Epidermal melanocyte (primary cell): ENCODE results near the gene ATP9A.
"Not testable (repeated sequence)": the region's sequence is repeated elsewhere in the genome, so short reads cannot be mapped to it uniquely, and the experiment has no call there.

Source experiments
- DNase-seq: peaks from one replicate; pipeline ENCODE4 v3.0.0; 2011; ENCODE audit warnings: low spot score; ENCODE audit not compliant: insufficient read length

ATP9A gene

DNA sequence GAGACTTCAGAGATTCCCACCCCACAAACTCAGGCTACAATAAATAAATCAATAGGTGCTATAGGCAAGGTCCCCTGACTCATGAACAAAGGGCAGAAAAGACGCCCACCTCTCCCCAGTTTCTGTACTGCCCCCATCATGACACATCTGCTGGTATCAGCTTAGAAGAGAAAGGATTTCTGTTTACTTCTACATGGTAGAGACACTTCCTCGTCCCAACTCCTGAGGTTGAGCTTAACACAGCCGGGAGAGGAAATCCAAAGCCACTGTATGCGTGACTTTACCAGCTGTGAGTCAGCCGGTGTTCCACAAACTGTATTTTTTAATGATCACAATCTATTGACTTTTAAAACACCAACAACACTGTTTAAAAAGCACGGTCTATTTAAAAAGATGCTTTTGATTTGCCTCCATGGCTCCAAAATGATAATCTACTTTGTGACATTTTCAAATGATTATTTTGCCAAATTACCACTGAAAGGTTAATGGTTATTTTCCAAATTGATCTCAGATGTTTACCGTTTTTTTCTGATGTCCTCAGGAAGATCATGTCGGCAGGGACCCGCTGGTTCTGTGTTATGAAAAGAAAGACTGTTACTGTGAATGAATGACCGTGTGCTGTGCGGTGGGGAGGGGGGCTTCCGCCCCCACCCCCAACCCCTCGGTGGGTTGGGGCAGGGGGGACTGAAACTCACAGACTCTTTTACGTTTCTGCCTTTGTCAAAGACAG, 72.5 kb downstream of the ATP9A start:
- DNase-seq, result peak; percentile 65

DNA sequence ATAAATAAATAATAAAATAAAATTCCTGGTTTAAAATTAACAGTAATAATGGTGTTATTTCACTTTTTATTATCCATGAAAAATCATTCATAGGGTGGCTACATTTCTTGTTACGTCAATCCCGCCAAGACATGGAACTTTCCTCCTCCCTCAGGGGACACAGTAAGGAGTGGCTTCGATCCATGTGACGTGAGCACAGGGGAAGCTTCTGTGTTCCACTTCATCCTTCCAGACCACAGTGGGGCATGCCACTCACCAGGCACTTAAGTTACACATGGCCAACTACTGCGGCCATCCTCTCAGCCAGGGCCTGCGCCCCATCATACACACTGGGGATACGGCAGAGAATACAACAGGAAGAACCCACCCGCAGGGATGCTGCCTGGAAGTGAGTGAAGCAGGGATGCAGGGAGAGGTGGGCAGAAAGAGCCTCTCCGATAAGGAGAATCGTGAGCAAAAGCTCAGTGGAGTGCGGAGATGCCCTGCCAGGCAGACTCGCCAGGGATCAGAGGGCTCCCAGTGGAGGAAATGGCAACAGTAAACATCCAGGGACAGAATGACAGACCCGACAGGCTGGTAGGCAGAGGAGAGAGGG, 75.3 kb downstream of the ATP9A start:
- DNase-seq, result peak; percentile 68

DNA sequence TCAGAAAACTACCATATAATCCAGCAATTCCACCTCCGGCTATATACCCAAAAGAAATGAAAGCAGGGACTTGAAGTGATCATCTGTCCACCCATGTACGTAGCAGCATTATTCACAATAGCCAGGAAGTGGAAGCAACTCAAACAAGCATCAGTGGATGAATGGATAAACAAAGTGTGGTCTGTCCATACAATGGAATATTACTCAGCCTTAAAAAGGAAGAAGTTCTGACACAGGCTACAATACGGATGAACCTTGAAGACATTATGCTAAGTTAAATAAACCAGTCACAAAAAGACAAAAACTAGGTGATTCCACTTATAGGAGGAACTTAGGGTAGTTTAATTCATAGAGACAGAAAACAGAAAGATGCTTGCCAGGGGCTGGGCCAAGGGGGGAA, 76.5 kb downstream of the ATP9A start:
- no peak for DNase-seq

DNA sequence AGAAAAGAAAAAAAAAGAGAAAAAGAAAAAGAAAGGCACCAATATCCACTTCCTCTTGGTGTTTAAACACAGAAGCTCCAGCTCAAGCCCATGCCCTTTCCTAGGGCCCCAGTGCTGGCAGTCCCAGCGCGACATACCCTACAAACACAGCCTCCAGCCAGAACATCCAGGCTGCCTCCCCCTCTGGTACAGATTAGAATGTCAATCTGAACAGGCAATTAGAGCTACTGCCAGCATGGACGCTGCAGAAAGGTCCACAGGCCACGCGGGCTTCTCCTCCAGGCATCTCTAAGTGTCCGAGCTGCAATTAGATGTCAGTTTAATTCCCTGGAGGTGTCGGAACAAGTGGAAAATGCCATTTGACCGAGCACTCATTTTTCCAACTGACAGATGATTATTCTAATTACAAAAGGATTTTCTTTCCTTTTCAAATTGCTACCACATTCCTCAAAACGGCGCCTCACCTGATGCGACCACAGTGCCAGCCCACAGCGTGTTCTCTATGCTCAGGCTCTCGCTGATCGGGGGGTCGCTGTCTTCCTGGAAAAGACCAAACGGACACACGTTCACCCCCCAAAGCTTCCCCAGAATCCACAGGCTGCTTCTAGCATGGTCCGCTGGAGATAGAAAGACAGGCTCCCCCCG, 79.5 kb downstream of the ATP9A start:
- no peak for DNase-seq

DNA sequence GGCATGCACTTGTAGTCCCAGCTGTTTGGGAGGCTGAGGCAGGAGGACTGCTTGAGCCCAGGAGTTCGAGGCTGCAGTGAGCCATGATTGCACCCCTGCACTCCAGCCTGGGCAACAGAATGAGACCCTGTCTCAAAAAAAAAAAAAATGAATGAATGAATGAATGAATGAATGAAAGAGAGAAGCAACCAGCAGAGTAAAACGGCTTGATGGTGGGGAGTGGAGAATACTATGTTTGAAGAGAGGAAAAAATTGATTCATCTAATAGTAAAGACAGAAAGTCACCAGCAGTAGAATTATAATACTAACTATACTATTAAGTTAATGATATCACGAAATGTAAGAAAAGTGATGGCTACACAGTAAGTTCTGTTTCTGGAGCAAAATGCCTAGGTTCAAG, 80.6 kb downstream of the ATP9A start:
- DNase-seq, result no peak

DNA sequence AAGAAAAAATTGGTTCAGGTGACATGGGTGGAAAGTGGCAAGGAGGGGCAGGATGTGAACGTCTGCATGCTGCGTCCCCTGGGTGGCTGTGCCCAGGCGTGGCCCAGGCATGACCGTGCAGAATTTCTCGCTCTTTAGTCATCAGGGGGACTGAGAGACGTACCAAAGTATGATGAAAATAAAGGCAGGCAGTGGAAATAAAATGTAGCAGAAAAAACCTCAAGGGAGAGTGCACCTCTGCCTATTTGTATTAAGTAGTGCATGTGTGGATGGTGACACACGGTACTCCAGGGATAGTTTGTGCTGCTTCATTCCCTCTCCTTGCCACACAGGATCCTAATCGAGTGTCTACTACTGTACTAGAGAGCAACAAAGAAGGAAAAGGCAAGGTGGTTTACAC, 81.1 kb downstream of the ATP9A start:
- DNase-seq, result no peak

DNA sequence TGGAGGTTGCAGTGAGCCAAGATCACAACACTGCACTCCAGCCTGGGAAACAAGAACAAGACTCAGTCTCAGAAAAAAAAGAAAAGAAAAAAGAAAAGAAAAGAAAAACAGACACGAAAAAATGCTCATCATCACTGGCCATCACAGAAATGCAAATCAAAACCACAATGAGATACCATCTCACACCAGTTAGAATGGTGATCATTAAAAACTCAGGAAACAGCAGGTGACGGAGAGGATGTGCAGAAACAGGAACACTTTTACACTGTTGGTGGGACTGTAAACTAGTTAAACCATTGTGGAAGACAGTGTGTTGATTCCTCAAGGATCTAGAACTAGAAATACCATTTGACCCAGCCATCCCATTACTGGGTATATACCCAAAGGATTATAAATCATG, 82.7 kb downstream of the ATP9A start:
- not testable (repeated sequence) for DNase-seq

DNA sequence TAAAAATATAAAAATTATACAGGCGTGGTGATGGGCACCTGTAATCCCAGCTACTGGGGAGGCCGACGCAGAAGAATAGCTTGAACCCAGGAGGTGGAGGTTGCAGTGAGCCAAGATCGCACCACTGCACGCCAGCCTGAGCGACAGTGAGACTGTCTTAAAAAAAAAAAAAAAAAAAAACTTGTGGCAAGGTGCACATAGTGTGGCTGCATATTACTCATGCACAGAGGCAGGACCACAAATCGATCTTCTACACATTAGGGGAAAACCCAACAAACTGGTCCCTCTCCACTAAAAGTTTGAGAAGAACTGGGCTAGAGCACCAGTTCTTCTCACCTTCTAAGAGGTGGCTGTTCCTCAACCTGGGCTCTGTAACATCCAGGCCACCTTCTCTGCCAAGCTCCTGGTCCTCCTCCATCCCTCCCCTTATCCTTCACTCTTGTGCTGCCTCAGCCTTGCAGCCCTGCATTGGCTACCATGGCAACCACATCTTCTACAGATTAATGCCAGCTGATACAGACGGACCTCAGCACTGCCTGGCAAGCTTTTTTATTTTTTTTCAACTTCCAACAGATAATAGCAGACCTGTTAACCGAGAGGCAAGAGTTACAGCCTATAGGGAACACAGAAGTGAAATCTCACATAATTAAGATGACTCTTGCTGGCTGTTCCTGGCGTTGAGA, 88.0 kb downstream of the ATP9A start:
- no peak for DNase-seq

DNA sequence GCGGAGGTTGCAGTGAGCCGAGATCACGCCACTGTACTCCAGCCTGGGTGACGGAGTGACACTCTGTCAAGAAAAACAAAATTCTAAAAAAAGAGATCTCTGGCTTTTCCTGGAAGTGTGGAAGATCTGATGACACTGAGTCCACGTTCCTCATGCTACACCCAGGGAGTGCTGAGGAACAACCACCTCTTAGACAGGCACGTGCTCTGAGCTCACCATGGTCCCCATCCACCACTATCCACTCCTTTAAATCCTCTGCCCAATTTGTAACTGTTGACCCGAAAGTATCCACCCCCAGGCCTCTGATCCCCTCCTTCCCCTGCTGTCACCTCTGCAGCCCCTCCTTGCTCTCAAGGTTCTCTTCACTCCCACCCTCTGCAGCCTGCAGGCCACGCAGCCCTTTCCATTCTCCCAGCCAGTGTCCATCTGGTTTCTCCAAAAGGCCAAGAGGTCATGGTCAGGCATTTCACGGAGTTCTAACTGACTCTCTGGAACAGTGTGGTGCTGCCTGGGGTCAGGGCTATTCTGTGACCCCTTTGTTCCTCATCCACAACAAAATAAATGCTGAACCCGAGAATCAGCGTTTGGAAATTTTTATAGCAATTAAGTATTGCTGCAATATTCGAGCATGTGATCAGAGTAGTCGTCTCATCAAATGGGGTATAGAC, 88.8 kb downstream of the ATP9A start:
- no peak for DNase-seq

DNA sequence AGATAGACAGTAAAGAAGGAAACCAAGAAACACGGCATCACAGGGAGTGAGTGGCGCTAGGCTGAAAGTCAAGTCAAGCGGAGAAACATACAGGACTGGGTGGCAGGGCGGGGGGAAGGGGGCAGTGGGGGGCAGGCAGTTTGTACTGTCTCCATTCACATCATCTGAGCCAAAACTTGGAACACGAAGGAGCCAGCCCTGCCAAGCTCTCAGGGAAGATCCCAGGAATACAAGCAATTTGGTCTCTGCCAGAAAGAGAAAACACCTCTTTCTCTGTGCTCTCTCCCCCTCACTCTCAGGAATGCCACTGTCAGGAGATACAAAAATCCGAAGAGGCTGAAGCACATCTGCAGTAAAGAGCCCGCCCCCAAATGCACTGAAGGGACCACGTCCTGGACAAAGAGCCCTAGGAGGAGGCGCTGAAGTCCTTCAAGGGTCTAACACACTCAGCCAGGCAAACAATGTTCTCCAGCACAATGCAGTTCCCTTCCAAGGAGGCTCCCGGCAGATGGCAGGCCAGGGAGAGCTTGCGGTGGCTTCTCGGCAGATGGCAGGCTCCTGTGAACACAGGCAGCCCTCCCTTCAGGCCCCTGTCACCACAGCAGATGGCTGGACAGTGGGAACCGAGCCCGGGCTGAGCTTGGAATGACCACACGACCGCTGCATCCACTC, 90.0 kb downstream of the ATP9A start:
- peak; percentile 45 for DNase-seq

DNA sequence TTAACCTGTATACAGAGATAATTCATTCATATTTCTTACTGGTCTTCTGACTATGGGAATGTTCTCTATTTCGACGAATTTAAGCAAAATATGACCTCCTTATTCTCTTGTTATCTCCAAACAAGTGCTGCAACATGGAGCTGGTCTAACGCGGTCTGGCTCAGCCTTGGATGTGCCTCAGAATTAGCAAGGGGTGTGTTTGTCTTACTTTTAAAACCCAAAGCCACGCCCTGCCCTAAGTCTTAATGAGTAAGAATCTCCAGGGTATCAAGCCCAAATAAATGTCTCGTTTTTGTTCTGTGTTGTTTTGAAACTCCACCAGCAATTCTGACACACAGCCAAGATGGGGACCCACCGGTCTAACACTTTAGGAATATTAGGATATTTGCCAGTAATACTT, 99.2 kb downstream of the ATP9A start:
- no peak for DNase-seq

DNA sequence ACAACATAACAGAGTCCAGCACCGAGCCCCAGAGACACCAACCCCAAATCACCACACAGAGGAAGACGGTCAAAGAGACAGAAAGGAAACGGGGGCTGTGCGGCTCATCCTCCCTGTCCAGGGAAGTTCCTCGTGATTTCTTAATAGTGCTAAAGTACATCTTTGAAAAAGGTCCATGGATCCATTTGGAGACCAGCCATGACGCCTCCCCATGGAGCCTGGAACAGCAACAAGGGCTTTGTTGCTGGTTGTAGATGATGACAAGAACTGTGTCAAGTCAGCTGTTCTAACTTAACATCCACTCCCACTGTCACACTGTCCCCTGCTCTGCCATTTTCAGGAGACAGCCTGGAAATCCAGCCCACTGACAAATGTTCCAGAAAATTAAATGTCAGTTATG, 99.7 kb downstream of the ATP9A start:
- DNase-seq, result no peak

DNA sequence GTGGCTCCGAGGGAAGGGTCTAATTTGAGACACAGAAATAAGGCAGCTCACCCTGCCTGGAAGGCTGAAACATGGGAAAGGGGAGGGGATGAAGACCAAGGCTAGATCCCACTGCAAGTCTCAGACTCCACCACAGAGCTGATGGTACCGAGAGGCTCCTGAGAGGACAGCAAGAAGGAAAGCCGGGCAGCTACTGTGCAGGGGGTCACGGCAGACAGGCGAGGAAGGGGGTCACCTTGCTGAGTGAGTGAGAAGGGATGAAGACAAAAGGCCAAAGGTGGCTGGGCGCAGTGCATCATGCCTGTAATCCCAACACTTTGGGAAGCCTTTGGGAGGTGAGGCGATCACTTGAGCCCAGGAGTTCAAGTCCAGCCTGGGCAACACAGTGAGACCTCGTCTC, 100.7 kb downstream of the ATP9A start:
- no peak for DNase-seq

DNA sequence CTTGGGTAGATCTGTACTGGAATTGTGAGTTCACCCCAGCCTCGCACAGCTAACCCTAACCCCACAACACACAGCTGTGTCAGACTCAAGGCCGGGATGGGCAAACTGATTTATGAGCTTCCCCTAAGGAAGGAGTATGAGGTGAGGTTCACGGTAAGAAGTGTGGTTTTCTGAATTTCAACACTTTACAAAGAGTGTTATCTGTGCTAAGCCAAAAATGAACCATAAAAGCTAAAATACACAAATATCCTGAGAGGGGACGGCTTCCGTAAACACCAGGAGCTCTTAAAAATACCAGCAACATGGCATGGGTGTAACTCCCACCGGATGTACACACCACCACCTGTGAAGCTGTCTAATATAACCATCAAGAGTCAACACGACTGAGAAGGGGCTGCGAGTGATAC, 101.2 kb downstream of the ATP9A start:
- DNase-seq, result no peak

DNA sequence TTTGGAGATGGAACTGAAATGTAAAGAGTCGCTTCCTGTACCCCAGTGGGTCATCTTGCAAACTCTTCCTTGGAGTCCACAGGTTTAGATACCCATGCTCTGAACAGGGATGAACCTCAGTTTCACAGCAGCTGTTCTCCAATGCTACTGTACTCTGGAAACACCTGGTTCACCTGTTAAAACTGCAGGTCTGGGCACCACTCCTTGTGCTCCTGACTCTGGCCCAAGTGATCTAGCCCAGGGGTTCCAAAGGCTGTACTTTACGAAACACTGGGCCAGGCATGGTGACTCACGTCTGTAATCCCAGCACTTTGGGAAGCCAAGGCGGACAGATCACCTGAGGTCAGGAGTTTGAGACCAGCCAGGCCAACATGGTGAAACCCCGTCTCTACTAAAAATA, 102.1 kb downstream of the ATP9A start:
- DNase-seq, result no peak

DNA sequence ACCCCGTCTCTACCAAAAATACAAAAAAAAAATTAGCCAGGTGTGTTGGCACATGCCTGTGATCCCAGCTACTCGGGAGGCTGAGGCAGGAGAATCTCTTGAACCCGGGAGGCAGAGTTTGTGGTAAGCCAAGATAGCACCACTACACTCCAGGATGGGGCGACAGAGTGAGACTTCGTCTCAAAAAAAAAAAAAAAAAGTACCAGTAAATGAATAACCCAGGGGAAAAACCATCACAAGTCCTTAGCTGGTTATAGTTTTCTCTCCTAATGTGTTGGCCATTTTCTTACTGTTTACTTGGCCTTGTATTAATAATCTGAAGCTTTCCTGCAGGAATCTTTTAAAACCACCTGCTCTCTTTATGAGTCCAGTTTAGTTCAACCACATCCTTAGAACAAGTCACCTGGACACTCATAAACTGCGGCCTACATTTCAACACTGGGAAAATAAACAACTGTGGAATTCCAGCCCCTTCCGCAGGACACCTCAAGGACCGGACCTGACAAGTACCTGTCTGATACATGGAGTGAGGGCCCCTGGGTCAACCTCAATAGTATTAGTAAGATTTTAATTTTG, 102.6 kb downstream of the ATP9A start:
- DNase-seq, result no peak

DNA sequence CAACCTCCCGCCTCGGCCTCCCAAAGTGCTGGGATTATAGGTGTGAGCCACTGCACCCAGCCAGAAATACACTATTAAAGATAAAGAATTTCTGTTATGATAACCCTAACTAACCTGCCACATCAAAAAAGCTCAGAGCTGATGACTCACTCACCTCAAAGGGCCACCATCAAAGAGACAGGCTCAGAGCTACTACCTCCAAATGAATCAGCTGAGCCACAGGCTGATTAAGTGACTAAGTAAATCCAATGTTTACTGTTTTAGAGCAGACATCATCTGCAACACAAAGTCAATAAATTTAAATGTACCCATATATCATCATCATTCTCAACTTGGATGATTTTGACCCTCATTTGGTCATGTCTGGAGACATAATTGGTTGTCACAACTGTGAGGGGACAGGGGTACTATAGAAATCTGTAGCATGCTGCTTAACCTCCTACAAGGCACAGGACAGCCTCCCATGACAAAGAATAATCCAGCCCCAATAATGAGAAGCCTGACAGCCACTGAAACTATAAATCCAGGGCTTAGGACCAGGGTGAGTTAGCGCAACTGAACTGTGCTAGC, 106.5 kb downstream of the ATP9A start:
- DNase-seq, result no peak

DNA sequence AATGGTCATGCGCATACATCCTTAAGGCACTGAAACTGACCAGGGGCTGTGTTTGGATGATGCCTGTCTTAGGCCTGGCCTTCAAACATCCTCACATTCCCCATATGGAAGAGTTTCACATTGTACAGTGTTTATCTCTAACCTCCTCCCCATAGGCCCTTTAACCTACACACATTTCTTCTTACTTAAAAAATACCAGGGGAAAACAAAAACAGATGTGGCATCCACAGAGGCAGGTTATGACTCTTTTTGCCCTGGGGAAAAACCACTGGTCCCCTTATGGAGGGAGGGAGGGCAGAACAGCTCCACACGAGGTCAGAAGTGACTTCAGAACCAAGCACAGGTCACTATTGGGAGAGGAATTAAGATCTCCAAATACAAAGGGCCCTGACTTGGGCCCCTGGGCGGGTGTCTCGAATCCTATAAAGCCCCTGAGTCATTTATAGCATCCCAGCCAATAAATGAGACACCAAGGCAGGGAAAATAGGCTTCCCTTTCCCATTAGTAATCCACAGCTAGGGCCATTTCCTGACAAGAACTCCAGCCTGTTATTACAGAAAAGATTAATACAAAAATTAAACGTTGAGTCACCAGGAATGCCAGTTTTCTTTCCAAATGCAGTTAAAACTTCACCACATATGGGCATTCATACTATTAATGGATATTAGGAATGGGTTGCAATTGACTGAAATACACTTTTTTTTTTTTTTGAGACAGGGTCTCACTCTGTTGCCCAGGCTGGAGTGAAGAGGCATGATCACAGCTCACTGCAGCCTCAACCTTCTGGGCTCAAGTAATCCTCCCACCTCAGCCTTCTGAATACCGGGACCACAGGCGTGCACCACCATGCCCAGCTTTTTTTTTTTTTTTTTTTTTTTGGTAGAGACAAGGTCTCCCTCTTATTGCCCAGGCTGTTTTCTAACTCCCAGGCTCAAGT, 107.2 kb downstream of the ATP9A start:
- DNase-seq, result peak; percentile 52

DNA sequence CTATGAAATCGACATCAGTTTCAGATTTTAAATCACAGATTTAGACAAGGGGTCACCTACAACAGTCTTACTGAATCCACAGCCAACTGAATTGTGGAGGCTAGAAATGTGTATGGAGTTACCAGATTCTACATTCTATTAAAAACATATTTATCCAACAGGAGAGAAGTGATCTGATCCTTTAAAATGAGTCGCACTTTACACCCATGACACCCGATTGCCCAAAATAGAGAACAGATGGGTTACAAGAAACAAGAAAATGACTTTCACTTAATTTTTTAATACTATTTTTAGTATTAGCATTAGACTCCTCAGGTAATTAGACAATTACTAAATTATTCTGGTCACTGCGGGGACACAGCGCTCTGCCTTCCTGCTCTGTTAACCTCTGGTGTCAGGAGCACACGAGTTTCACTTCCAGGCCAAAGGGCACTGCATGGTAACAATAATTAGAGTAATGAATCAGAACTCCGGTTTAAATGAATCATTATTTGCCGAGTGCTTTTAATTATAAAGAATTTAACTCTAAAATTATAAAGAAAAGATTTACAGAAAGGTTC, 108.6 kb downstream of the ATP9A start:
- DNase-seq, result no peak
